CD4-positive, CD25-positive, alpha-beta regulatory T cell (primary cell): ENCODE data around the gene RIC8A. TPM values are rescaled to one million over a fixed set of nuclear protein-coding genes. Genes with fewer than 3 reads are reported as not detected.

Experiments used
- ATAC-seq, 2 donors: fragments of 150-1000 bp; cut with Tn5 transposase; one replicate each; pipeline ENCODE4 v1.10.0; 2021; ENCODE audit warnings: low read depth in 2 of 2, moderate number of reproducible peaks in 2 of 2, moderate library complexity in 1 of 2
- DNase-seq, 3 donors: peaks; one replicate each; pipeline versions ENCODE4 v3.0.0 to v3.0.0-alpha.2; 2012 to 2022; ENCODE audit warnings: mixed read lengths in 1 of 3
- H3K27ac ChIP-seq: one replicate; pipeline ENCODE4 v1.7.0; 2013; ENCODE audit warnings: mild to moderate bottlenecking, low read length; ENCODE audit not compliant: insufficient read depth, poor library complexity, severe bottlenecking
- H3K27me3 ChIP-seq: one replicate; pipeline ENCODE4 v1.7.0; 2013; ENCODE audit warnings: low read length; ENCODE audit not compliant: control insufficient read depth, insufficient read depth
- H3K36me3 ChIP-seq: one replicate; pipeline ENCODE4 v1.7.0; 2013; ENCODE audit warnings: mild to moderate bottlenecking, low read length, moderate library complexity; ENCODE audit not compliant: control insufficient read depth, insufficient read depth
- H3K4me1 ChIP-seq: 2 replicates; pipeline ENCODE4 v1.7.0; 2013; ENCODE audit warnings: mild to moderate bottlenecking, low read length; ENCODE audit not compliant: insufficient read depth, control insufficient read depth, poor library complexity, severe bottlenecking
- H3K4me3 ChIP-seq: one replicate; pipeline ENCODE4 v1.7.0; 2013; ENCODE audit warnings: low read depth, mild to moderate bottlenecking, low read length, moderate library complexity
- H3K9me3 ChIP-seq, 2 experiments: 1 replicate in 1 of 2; 2 replicates in 1 of 2; pipeline ENCODE4 v1.7.0; 2013; ENCODE audit warnings: low read length in 2 of 2, mild to moderate bottlenecking in 1 of 2, moderate library complexity in 1 of 2; ENCODE audit not compliant: control insufficient read depth in 2 of 2
- H3K27ac Mint-ChIP-seq, 3 donors: one replicate each; pipeline ENCODE4 v1.8.0; 2020 to 2022; ENCODE audit warnings: mild to moderate bottlenecking in 3 of 3, mixed read lengths in 3 of 3, moderate library complexity in 2 of 3
- H3K27me3 Mint-ChIP-seq: one replicate; pipeline ENCODE4 v1.8.0; 2022; ENCODE audit warnings: mild to moderate bottlenecking, mixed read lengths
- H3K36me3 Mint-ChIP-seq: one replicate; pipeline ENCODE4 v1.8.0; 2020; ENCODE audit warnings: mixed read lengths
- H3K4me1 Mint-ChIP-seq, 4 donors: one replicate each; pipeline ENCODE4 v1.8.0; 2020 to 2022; ENCODE audit warnings: mixed read lengths in 4 of 4, mild to moderate bottlenecking in 1 of 4
- H3K4me3 Mint-ChIP-seq, 4 donors: one replicate each; pipeline ENCODE4 v1.8.0; 2020 to 2022; ENCODE audit warnings: mild to moderate bottlenecking in 4 of 4, mixed read lengths in 4 of 4, moderate library complexity in 3 of 4
- H3K9me3 Mint-ChIP-seq, 7 donors: one replicate each; pipeline ENCODE4 v1.8.0; 2020 to 2022; ENCODE audit warnings: mixed read lengths in 7 of 7, mild to moderate bottlenecking in 3 of 7, moderate library complexity in 2 of 7
- polyA plus RNA-seq, 4 donors: library from polyadenylated mRNA; unstranded; fragments of 300-500 nt; fragmentation: Illumina TruSeq; gene quantifications; one replicate each; pipeline ENCODE4 v1.2.3, GENCODE V29; 2021
- total RNA-seq: library from RNA; stranded (reverse); gene quantifications from one replicate; pipeline ENCODE4 v1.2.3, GENCODE V29; 2022

Gene RIC8A
- total and polyA plus RNA-seq, 5 donors from 2014 or later, result 74.1 to 135 (median 78.6) TPM

DNA sequence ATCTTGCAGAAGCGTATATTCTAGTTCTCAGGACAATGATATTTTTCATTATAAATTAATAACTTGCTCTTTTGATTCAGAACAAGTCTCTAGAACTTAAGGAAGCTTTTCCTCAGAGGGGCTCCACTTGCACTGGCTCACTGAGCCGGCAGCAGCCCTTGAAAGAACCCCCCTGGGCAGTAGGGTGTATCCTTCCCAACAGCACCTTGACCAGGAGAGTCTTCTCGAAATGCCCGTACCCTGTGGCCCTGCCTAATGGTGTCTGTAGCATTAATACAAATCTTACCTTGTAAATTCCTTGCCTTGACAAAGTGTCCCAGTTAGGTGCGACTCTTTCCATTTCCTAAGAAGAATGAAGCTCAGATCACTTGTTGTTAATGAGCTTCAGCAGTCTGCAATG is 42.8 kb downstream of the RIC8A start:
- ATAC-seq (no peak), DNase-seq (no peak)
- Histone ChIP-seq H3K9me3 (no peaks in the 10 kb centered on the region), H3K4me1 (peaks cover 3% of the 10 kb centered on the region), H3K36me3 (peaks cover 77% of the 10 kb centered on the region), H3K27ac (peak overlapping the region; percentile 29), H3K4me3 (no peak overlapping the region), H3K27me3 (no peaks in the 10 kb centered on the region)
- peaks cover 0 to 16% (median 4%) of the 10 kb centered on the region in 4 donors for H3K4me1 Mint-ChIP-seq
- peak overlapping the region in 1 of 4 donors; percentile 10 for H3K4me3 Mint-ChIP-seq
- H3K9me3 Mint-ChIP-seq, result peaks cover 0 to 1% (median 0%) of the 10 kb centered on the region in 7 donors
- peaks cover 49% of the 10 kb centered on the region for H3K36me3 Mint-ChIP-seq
- no peak overlapping the region for H3K27ac Mint-ChIP-seq
- H3K27me3 Mint-ChIP-seq, result no peaks in the 10 kb centered on the region

DNA sequence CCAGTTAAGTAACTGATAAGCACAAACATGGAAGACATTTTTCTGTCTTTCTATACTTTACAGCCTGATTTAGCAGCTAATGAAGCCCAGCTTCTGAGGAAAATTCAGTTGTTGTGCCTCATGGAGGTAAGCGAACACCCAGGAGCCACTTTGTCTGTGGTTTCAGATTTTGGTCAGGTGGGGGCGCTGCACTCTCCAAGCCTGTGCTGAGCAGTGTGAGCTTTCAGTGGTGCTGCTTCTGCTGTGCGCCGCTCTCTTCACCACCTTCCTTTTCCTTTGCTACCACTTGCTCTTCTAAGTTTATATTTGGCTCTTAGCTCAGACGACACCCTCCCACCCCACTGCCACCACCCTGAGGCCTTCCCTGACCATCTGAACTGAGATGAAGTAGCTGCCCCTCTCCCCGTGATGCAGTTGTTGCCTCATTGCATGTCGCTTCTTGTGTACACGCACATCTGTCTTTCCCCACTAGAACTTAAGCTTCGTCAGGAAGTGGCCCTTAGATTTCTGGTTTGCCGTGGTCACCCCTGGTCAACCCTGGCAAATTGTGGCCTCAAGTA is 43.3 kb downstream of the RIC8A start:
- peak overlapping the region in 1 of 4 donors; percentile 10 for H3K4me3 Mint-ChIP-seq
- H3K27ac Mint-ChIP-seq, result peak overlapping the region in 1 of 3 donors; percentile 59
- peaks cover 45% of the 10 kb centered on the region for H3K36me3 Mint-ChIP-seq
- Histone ChIP-seq H3K9me3 (no peaks in the 10 kb centered on the region), H3K36me3 (peaks cover 72% of the 10 kb centered on the region), H3K4me3 (no peak overlapping the region), H3K4me1 (peaks cover 3% of the 10 kb centered on the region), H3K27me3 (no peaks in the 10 kb centered on the region), H3K27ac (peak overlapping the region; percentile 29)
- H3K9me3 Mint-ChIP-seq, result peaks cover 0 to 1% (median 0%) of the 10 kb centered on the region in 7 donors
- peaks cover 0 to 13% (median 4%) of the 10 kb centered on the region in 4 donors for H3K4me1 Mint-ChIP-seq
- ATAC-seq (peak; percentile 95 to 96), DNase-seq (peak; percentile 59 to 76 (median 74))
- no peaks in the 10 kb centered on the region for H3K27me3 Mint-ChIP-seq

DNA sequence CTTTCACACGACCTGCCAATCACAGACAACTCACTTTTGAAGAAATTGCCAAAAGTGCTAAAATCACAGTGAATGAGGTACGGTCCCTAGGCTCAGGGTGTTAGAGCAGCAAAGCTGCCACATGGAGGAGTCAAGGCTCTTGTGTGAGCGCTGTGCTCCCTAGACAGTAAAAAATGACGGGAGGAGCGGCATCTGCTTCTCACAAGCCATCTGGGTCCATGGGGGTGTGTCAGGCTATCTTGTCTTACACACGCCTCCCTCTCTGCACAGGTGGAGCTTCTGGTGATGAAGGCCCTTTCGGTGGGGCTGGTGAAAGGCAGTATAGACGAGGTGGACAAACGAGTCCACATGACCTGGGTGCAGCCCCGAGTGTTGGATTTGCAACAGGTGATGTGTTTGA is 44.0 kb downstream of the RIC8A start:
- H3K27ac Mint-ChIP-seq, result no peak overlapping the region
- DNase-seq (no peak), ATAC-seq (no peak)
- no peaks in the 10 kb centered on the region for H3K9me3 ChIP-seq
- peaks cover 40% of the 10 kb centered on the region for H3K36me3 Mint-ChIP-seq
- no peak overlapping the region for H3K4me3 ChIP-seq
- H3K27me3 Mint-ChIP-seq, result no peaks in the 10 kb centered on the region
- H3K4me1 ChIP-seq, result peaks cover 3% of the 10 kb centered on the region
- no peaks in the 10 kb centered on the region for H3K27me3 ChIP-seq
- H3K4me1 Mint-ChIP-seq, result peaks cover 0 to 10% (median 4%) of the 10 kb centered on the region in 4 donors
- no peak overlapping the region for H3K27ac ChIP-seq
- H3K4me3 Mint-ChIP-seq, result no peak overlapping the region
- peaks cover 0 to 1% (median 0%) of the 10 kb centered on the region in 7 donors for H3K9me3 Mint-ChIP-seq
- peaks cover 65% of the 10 kb centered on the region for H3K36me3 ChIP-seq

DNA sequence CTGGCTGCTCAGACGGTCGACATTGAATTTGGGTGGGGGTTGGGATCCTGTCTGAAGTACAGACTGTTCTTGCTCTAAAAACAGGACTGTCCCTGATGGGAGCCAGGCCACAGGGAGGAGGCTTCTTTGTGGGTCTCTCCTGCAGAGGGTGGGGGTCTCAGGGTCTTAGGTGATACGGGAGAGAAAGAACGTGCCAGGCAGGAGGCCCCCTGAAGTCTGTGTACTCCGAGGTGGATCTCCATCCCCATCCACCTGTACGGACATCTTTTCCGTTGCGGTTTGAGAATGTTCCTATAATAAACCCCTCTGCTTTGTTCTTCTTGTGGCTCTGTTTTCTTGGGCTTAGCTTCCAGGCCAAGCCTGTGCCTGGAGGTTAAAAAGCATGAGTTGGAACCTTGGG is 45.2 kb downstream of the RIC8A start:
- Mint-ChIP-seq H3K36me3 (peaks cover 36% of the 10 kb centered on the region), H3K9me3 (no peaks in the 10 kb centered on the region), H3K27ac (no peak overlapping the region), H3K4me1 (peaks cover 0 to 10% (median 3%) of the 10 kb centered on the region in 4 donors), H3K27me3 (no peaks in the 10 kb centered on the region), H3K4me3 (no peak overlapping the region)
- Histone ChIP-seq H3K27ac (no peak overlapping the region), H3K27me3 (no peaks in the 10 kb centered on the region), H3K36me3 (peaks cover 54% of the 10 kb centered on the region), H3K4me1 (peaks cover 3% of the 10 kb centered on the region), H3K4me3 (no peak overlapping the region), H3K9me3 (no peaks in the 10 kb centered on the region)
- no peak for ATAC-seq
- DNase-seq, result no peak

DNA sequence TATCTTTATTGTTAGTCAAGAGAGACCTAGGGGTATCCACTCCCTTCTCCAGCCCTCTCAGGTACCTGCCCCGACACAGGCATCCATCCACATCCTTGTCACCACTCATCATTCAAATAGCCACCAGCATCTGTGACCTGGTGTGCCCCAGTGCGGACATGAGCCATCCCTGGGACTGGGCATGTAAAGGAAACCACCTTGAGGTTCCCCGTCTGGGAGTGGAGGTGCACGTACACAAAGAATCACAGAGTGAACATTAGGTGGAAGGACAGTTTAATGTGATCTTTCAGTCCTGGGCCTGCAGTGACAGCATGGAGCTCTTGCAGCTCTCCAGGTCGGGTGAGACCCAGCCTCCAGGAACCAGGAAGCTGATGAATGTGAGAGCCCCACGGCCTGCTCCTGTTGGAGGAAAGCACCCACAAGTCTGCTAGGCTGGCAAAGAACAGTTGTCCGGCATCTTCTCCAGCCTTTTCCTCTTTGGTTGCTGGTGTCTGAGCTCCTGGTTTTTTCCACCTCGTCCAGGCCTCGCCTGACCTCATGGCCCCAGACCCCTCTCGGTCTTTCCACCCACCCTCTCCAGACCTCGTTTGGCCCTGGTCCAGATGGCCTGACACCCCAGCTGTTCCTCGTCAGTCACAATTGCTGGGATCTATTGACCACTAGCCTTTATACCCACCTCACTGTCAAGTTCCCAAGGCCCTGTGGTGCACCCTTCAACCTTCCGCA is 45.8 kb downstream of the RIC8A start:
- Histone ChIP-seq H3K4me3 (no peak overlapping the region), H3K36me3 (peaks cover 48% of the 10 kb centered on the region), H3K27ac (no peak overlapping the region), H3K9me3 (no peaks in the 10 kb centered on the region), H3K27me3 (no peaks in the 10 kb centered on the region), H3K4me1 (peaks cover 3% of the 10 kb centered on the region)
- no peak for DNase-seq
- H3K9me3 Mint-ChIP-seq, result no peaks in the 10 kb centered on the region
- no peak overlapping the region for H3K27ac Mint-ChIP-seq
- no peak overlapping the region for H3K4me3 Mint-ChIP-seq
- peaks cover 30% of the 10 kb centered on the region for H3K36me3 Mint-ChIP-seq
- peaks cover 0 to 10% (median 3%) of the 10 kb centered on the region in 4 donors for H3K4me1 Mint-ChIP-seq
- no peak for ATAC-seq
- H3K27me3 Mint-ChIP-seq, result no peaks in the 10 kb centered on the region

DNA sequence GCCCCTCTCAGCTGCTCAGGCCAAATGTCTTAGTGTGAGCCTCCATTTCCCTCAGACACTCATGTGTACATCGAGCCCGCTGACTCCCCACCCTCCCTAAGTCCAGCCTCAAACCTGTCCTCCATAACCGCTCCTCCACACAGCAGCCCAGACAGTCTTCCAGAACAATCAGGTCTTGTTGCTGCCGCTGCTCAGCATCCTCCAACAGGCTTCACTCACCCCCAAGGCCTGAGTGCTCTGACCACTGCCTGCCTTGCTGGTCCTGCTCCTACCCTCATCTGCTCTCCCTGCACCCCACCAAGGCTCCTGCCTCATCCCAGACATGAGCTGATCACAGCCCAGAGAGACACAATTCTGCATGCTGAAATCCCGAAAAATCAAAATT is 46.4 kb downstream of the RIC8A start:
- Mint-ChIP-seq H3K4me3 (no peak overlapping the region), H3K27me3 (no peaks in the 10 kb centered on the region), H3K27ac (peak overlapping the region in 1 of 3 donors; percentile 51), H3K4me1 (peaks cover 0 to 10% (median 3%) of the 10 kb centered on the region in 4 donors), H3K9me3 (no peaks in the 10 kb centered on the region), H3K36me3 (peaks cover 26% of the 10 kb centered on the region)
- peaks cover 42% of the 10 kb centered on the region for H3K36me3 ChIP-seq
- H3K4me3 ChIP-seq, result no peak overlapping the region
- H3K27me3 ChIP-seq, result no peaks in the 10 kb centered on the region
- no peak for ATAC-seq
- DNase-seq, result no peak
- no peaks in the 10 kb centered on the region for H3K9me3 ChIP-seq
- peaks cover 3% of the 10 kb centered on the region for H3K4me1 ChIP-seq
- H3K27ac ChIP-seq, result no peak overlapping the region

DNA sequence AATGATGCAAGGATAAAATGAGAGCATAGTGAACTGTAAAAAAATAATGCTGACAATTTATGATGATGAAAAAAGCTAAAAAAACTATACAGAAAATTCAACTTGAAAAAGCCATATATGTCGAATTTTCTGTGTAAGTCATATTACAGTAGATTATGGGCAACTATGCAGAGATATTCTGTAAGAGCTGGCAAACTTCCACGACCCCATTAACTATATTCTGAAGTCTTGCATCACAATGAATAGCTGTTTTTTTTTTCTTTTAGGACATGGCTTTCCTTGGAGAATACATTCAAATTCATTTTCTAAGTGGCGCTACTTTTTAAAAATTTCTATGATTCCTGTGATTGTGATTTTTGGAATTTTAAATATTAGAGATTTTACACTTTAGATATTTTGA is 47.7 kb downstream of the RIC8A start:
- H3K27ac ChIP-seq, result no peak overlapping the region
- Mint-ChIP-seq H3K36me3 (peaks cover 22% of the 10 kb centered on the region), H3K9me3 (no peaks in the 10 kb centered on the region), H3K27me3 (peaks cover 5% of the 10 kb centered on the region), H3K4me1 (peaks cover 0 to 9% (median 3%) of the 10 kb centered on the region in 4 donors), H3K27ac (no peak overlapping the region), H3K4me3 (no peak overlapping the region)
- no peaks in the 10 kb centered on the region for H3K9me3 ChIP-seq
- no peaks in the 10 kb centered on the region for H3K27me3 ChIP-seq
- DNase-seq (no peak), ATAC-seq (no peak)
- H3K4me1 ChIP-seq, result peaks cover 3% of the 10 kb centered on the region
- H3K36me3 ChIP-seq, result peaks cover 30% of the 10 kb centered on the region
- no peak overlapping the region for H3K4me3 ChIP-seq
